ENCODE measurements around the gene MRPL11.

MRPL11 gene

DNA sequence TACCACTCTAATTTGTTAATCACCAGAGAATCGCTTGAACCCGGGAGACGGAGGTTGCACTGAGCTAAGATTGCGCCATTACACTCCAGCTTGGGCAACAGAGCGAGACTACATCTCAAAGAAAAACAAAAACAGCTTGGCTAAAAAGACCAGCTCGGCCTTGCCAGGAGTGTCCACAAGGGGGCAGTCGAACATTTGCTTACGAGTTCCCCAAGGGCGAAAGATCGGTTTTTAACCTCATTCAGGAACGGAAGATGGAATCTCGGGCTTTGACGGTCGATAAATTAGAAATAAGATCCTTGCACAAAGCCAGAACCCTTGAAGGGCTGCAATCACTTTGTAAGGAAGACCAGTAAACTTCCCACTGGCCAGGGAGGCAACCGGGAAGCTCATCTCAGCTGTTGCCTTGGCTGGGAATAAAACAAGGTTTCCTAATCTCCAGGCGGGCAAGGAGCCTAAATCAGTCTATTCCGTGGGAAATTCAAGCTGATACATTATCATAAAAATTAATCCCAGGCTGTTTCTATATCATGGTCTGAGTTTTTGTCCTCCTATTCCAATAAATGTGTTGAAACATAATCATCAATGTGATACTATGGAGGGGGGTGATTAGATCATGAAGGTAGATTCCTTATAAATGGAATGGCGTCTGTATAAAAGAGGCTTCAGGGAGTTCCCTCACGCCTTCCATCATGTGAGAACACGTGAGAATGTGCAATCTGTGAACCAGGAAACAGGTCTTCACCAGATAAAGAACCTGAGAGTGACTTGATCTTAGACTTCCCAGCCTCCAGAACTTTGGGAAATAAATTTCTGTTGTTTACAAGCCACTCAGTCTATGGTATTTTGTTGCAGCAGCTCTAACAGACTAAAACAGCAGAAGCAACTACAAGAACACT lies 52.2 kb downstream of the MRPL11 start:
- peak; percentile 95 for DNase-seq
